Upper lobe of left lung (tissue), 6 donors: ENCODE measurements around the gene DPP6. TPM values are rescaled to one million over a fixed set of nuclear protein-coding genes. Genes with fewer than 3 reads are reported as not detected.

Experiments used
- ATAC-seq, 2 donors: fragments of 200-7000 bp; cut with Tn5 transposase; one replicate each; pipeline ENCODE4 v1.9.1; 2022; ENCODE audit warnings: mild to moderate bottlenecking in 2 of 2, moderate library complexity in 2 of 2; ENCODE audit not compliant: low FRiP score in 2 of 2
- DNase-seq, 2 donors: peaks; one replicate each; pipeline ENCODE4 v3.0.0-alpha.2; 2019 to 2020
- H3K27ac ChIP-seq, 4 donors: fragments of 200-600 bp; sonication (generic); one replicate each; pipeline ENCODE4 v1.5.1; 2016 to 2019
- H3K27me3 ChIP-seq, 4 donors: fragments of 200-600 bp; sonication (generic); one replicate each; pipeline ENCODE4 v1.5.1; 2017 to 2019
- H3K36me3 ChIP-seq, 4 donors: fragments of 200-600 bp; sonication (generic); one replicate each; pipeline ENCODE4 v1.5.1; 2016 to 2019
- H3K4me1 ChIP-seq, 4 donors: fragments of 200-600 bp; sonication (generic); one replicate each; pipeline ENCODE4 v1.5.1; 2018 to 2019
- H3K4me3 ChIP-seq, 4 donors: fragments of 200-600 bp; sonication (generic); one replicate each; pipeline ENCODE4 v1.5.1; 2017 to 2019; ENCODE audit warnings: mild to moderate bottlenecking in 2 of 4, moderate library complexity in 1 of 4
- H3K9me3 ChIP-seq, 4 donors: fragments of 200-600 bp; sonication (generic); one replicate each; pipeline ENCODE4 v1.5.1; 2018 to 2019
- EP300 ChIP-seq, 4 donors: sonication (generic); formaldehyde crosslinking; IDR thresholded peaks; one replicate each; pipeline ENCODE4 v1.5.1; 2017; ENCODE audit warnings: antibody characterized with exemption in 4 of 4, control low read depth in 2 of 4
- POLR2A ChIP-seq, 4 donors: fragments of 450-650 bp; IDR thresholded peaks; one replicate each; pipeline ENCODE4 v1.5.1; 2016 to 2017; ENCODE audit warnings: antibody characterized with exemption in 4 of 4, mild to moderate bottlenecking in 2 of 4
- POLR2AphosphoS5 ChIP-seq, 2 donors: sonication (generic); formaldehyde crosslinking; IDR thresholded peaks; one replicate each; pipeline ENCODE4 v1.5.1; 2017; ENCODE audit warnings: antibody characterized with exemption in 2 of 2
- WGBS, 2 donors: methylation state at CpG; one replicate each; pipeline ENCODE4 v1.1.5; 2017 to 2018; 5-methylcytosine and 5-hydroxymethylcytosine counted together
- total RNA-seq, 6 donors: library from RNA; depleted of rRNA in 4 of 6; stranded (reverse); fragments of >200 nt in 4 of 6; gene quantifications; one replicate each; pipeline versions ENCODE4 v1.1.0 to v1.2.1, GENCODE V29; 2016 to 2021
- TF ChIP-seq, protein P1 (sequence below), 6 experiments: fragments of 450-650 bp in 4 of 6; fragments of 200-600 bp in 2 of 6; sonication (generic) in 2 of 6; IDR thresholded peaks; one replicate each; pipeline ENCODE4 v1.5.1; 2016 to 2019; ENCODE audit warnings: antibody characterized with exemption in 6 of 6
- donor health status: DM: no; HTN: no; CAD: no; lungs with moderate emphysema.
- donor health status: DM: no; HTN: yes; CAD: no; lungs with severe emphysema.

The DPP6 gene
- total RNA-seq, 6 donors from 2014 or later: 0.49 to 3.1 (median 0.86) TPM; not detected in 2

GRCh38 chr7:154575497-154575896 is 523.3 kb downstream of the DPP6 start:
- no peak for DNase-seq
- no peak for ATAC-seq
- no peaks in the 10 kb centered on the region for H3K9me3 ChIP-seq
- no peaks in the 10 kb centered on the region for H3K4me1 ChIP-seq
- H3K27me3 ChIP-seq: no peaks in the 10 kb centered on the region
- H3K4me3 ChIP-seq: no peak overlapping the region
- TF ChIP-seq POLR2AphosphoS5 (IDR thresholded peaks at IDR 0.05) (no peak), EP300 (IDR thresholded peaks at IDR 0.05) (no peak), POLR2A (IDR thresholded peaks at IDR 0.05) (no peak)
- TF ChIP-seq, protein P1, sequence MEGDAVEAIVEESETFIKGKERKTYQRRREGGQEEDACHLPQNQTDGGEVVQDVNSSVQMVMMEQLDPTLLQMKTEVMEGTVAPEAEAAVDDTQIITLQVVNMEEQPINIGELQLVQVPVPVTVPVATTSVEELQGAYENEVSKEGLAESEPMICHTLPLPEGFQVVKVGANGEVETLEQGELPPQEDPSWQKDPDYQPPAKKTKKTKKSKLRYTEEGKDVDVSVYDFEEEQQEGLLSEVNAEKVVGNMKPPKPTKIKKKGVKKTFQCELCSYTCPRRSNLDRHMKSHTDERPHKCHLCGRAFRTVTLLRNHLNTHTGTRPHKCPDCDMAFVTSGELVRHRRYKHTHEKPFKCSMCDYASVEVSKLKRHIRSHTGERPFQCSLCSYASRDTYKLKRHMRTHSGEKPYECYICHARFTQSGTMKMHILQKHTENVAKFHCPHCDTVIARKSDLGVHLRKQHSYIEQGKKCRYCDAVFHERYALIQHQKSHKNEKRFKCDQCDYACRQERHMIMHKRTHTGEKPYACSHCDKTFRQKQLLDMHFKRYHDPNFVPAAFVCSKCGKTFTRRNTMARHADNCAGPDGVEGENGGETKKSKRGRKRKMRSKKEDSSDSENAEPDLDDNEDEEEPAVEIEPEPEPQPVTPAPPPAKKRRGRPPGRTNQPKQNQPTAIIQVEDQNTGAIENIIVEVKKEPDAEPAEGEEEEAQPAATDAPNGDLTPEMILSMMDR (IDR thresholded peaks at IDR 0.05): no peak
- H3K27ac ChIP-seq: no peak overlapping the region
- WGBS, 2 donors: 64 to 76% methylated on average over 3 of the region's 3 CpGs
- H3K36me3 ChIP-seq: no peaks in the 10 kb centered on the region

- whole genome bisulfite sequencing, 2 donors: 91 to 96% methylated on average over 7 of the region's 7 CpGs
- ATAC-seq: no peak
Observed at GRCh38 chr7:154576604-154577003, 524.4 kb downstream of the DPP6 start.

GRCh38 chr7:154577141-154577873 is 525.1 kb downstream of the DPP6 start:
- Histone ChIP-seq H3K27ac (no peak overlapping the region), H3K9me3 (no peaks in the 10 kb centered on the region)
- no peak for DNase-seq

More at GRCh38 chr7:154576604-154577003, 524.4 kb downstream of the DPP6 start:
- H3K36me3 ChIP-seq: no peaks in the 10 kb centered on the region
- no peak overlapping the region for H3K4me3 ChIP-seq
- H3K4me1 ChIP-seq: no peaks in the 10 kb centered on the region
- no peaks in the 10 kb centered on the region for H3K27me3 ChIP-seq
- no peak for TF ChIP-seq POLR2AphosphoS5 (IDR thresholded peaks at IDR 0.05)
- no peak for TF ChIP-seq POLR2A (IDR thresholded peaks at IDR 0.05)
- TF ChIP-seq, protein P1 (IDR thresholded peaks at IDR 0.05): no peak
- no peak for TF ChIP-seq EP300 (IDR thresholded peaks at IDR 0.05)
- H3K9me3 ChIP-seq: no peaks in the 10 kb centered on the region
- H3K27ac ChIP-seq: no peak overlapping the region
- no peak for DNase-seq

GRCh38 chr7:154578336-154578735 is 526.1 kb downstream of the DPP6 start:
- WGBS, 2 donors: 75 to 81% methylated on average over 5 to 6 of the region's 6 CpGs
- Histone ChIP-seq H3K27ac (no peak overlapping the region), H3K4me3 (no peak overlapping the region), H3K27me3 (no peaks in the 10 kb centered on the region), H3K9me3 (no peaks in the 10 kb centered on the region), H3K36me3 (no peaks in the 10 kb centered on the region), H3K4me1 (no peaks in the 10 kb centered on the region)
- TF ChIP-seq, protein P1 (IDR thresholded peaks at IDR 0.05): no peak
- DNase-seq (no peak), ATAC-seq (no peak)

More at GRCh38 chr7:154577141-154577873, 525.1 kb downstream of the DPP6 start:
- no peaks in the 10 kb centered on the region for H3K36me3 ChIP-seq
- TF ChIP-seq, protein P1 (IDR thresholded peaks at IDR 0.05): no peak
- TF ChIP-seq EP300 (IDR thresholded peaks at IDR 0.05) (no peak), POLR2A (IDR thresholded peaks at IDR 0.05) (no peak), POLR2AphosphoS5 (IDR thresholded peaks at IDR 0.05) (no peak)
- H3K4me1 ChIP-seq: no peaks in the 10 kb centered on the region
- H3K27me3 ChIP-seq: no peaks in the 10 kb centered on the region
- no peak overlapping the region for H3K4me3 ChIP-seq
- WGBS, 2 donors: 77 to 80% methylated on average over 9 to 10 of the region's 10 CpGs
- ATAC-seq: no peak

DNA sequence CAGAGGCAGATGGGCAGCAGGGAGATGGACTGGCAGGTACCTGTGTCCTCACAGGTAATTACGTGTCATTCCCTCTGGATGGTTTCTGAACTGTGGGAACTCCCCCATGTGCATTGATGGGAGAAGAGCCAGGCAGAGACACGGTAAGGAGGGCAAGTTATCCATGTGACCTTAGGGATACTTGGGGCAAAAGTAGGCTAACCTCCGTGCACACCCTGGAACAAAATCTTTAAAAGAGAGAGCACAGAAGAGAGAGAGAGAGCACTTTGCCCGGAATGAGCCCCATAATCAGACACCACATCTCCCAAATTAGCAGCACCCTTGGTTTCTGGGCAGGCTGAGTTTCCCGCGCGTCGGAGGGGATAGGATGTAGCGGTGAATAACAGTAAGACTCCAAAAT is 527.5 kb downstream of the DPP6 start:
- no peak overlapping the region for H3K4me3 ChIP-seq
- H3K27ac ChIP-seq: no peak overlapping the region
- ATAC-seq (no peak), DNase-seq (no peak)
- no peaks in the 10 kb centered on the region for H3K9me3 ChIP-seq
- H3K4me1 ChIP-seq: no peaks in the 10 kb centered on the region
- 77 to 92% methylated on average over 9 of the region's 9 CpGs for WGBS, 2 donors
- H3K27me3 ChIP-seq: no peaks in the 10 kb centered on the region
- no peak for TF ChIP-seq POLR2A (IDR thresholded peaks at IDR 0.05)
- no peak for TF ChIP-seq EP300 (IDR thresholded peaks at IDR 0.05)
- TF ChIP-seq, protein P1 (IDR thresholded peaks at IDR 0.05): no peak
- TF ChIP-seq POLR2AphosphoS5 (IDR thresholded peaks at IDR 0.05): no peak
- H3K36me3 ChIP-seq: no peaks in the 10 kb centered on the region
